ENCODE results near the gene NUDT1.

Gene NUDT1

GRCh38 chr7:2299131-2299829 is 57.3 kb downstream of the NUDT1 start:
- DNase-seq (ENCODE audit: low read depth in 2 of 2): peak; percentile 17 to 46

GRCh38 chr7:2299870-2300512 is 58.0 kb downstream of the NUDT1 start:
- no peak for DNase-seq (ENCODE audit: low read depth in 2 of 2)

Data from stimulated activated CD8-positive, alpha-beta memory T cell treated with anti-CD3 and anti-CD28 coated beads, Interleukin-2, amount 100 ng/mL, for 48 hours (primary cell).